Measurements from ENCODE around the gene SRSF8. TPM values are rescaled to one million over a fixed set of nuclear protein-coding genes. Genes with fewer than 3 reads are reported as not detected.
A peak's percentile ranks its signal among the peaks of the same experiment; 100 is the strongest.

Gene SRSF8
- polyA plus RNA-seq, 1 of the 3 experiments (the other 2 are of a cell fraction): 25.4 TPM

GRCh38 chr11:95095858-95096587 is 29.3 kb downstream of the SRSF8 start (continued):
- TF ChIP-seq FOSL2 (IDR thresholded peaks at IDR 0.05; ENCODE audit: borderline replicate concordance, low read depth): peak; percentile 29; the same call in 1 of the 2 replicates

- Histone ChIP-seq H3K27me3 (ENCODE audit: insufficient read depth) (no peaks in the 10 kb centered on the region), H3K27ac (ENCODE audit: low read depth in 2 of 2, low read length in 1 of 2) (no peak overlapping the region), H3F3A (replicated peaks; ENCODE audit: insufficient read depth) (peaks cover 19% of the 10 kb centered on the region), H2AFZ (ENCODE audit: low read depth) (no peak overlapping the region), H3K9ac (no peak overlapping the region), H3K9me2 (no peaks in the 10 kb centered on the region), H3K4me2 (no peak overlapping the region), H3K79me2 (ENCODE audit: insufficient read depth) (no peaks in the 10 kb centered on the region; the same call in 1 of the 2 replicates), H3K36me3 (replicated peaks in 1 of 2; ENCODE audit: control insufficient read depth in 1 of 2, insufficient read depth in 2 of 2, low read length in 1 of 2) (no peaks in the 10 kb centered on the region), H3K9me3 (no peaks in the 10 kb centered on the region), H3K4me3 (ENCODE audit: low read depth in 2 of 2, low read length in 1 of 2) (no peak overlapping the region), H4K20me1 (ENCODE audit: insufficient read depth) (no peaks in the 10 kb centered on the region), H3K4me1 (ENCODE audit: control insufficient read depth in 1 of 2, insufficient read depth in 2 of 2, low read depth in 1 of 2, low read length in 1 of 2) (peaks cover 0 to 30% of the 10 kb centered on the region in 2 experiments; a peak in 2 of 4 replicates)
- CTCF ChIA-PET: no interaction called here
- POLR2A ChIA-PET: no interaction called here
- DNase-seq: no peak
- 67% methylated on average over 3 of the region's 3 CpGs for WGBS (ENCODE audit: low lambda C conversion rate)
- TF ChIP-seq PBX3 (IDR thresholded peaks at IDR 0.05) (no peak), TEAD4 (IDR thresholded peaks at IDR 0.05; ENCODE audit: borderline replicate concordance, insufficient read depth) (no peak), FOXJ3 (CRISPR knock-in tag; IDR thresholded peaks at IDR 0.05) (no peak), CHD2 (IDR thresholded peaks at IDR 0.05; ENCODE audit: low read length, partially characterized antibody) (no peak), RFX5 (IDR thresholded peaks at IDR 0.05; ENCODE audit: low read length) (no peak), SIN3A (IDR thresholded peaks at IDR 0.05; ENCODE audit: borderline replicate concordance, low read depth, low read length) (no peak), NRF1 (IDR thresholded peaks at IDR 0.05; ENCODE audit: low read depth, low read length) (no peak)
Measured at GRCh38 chr11:95097209-95097608, 30.5 kb downstream of the SRSF8 start.

- TF ChIP-seq ZBTB33 (IDR thresholded peaks at IDR 0.05; ENCODE audit: borderline replicate concordance, low read depth) (no peak), JUND (IDR thresholded peaks at IDR 0.05) (no peak), RAD21 (IDR thresholded peaks at IDR 0.05; ENCODE audit: low read length) (no peak), RXRA (IDR thresholded peaks at IDR 0.05; ENCODE audit: borderline replicate concordance, low read depth) (no peak), FOSL2 (IDR thresholded peaks at IDR 0.05; ENCODE audit: borderline replicate concordance, low read depth) (no peak), USF2 (IDR thresholded peaks at IDR 0.05; ENCODE audit: borderline replicate concordance, low read depth, low read length) (no peak), FOXJ3 (CRISPR knock-in tag; IDR thresholded peaks at IDR 0.05) (no peak), NFIC (IDR thresholded peaks at IDR 0.05; ENCODE audit: borderline replicate concordance) (no peak)
- H3K9me2 ChIP-seq: no peaks in the 10 kb centered on the region
- H2AFZ ChIP-seq (ENCODE audit: low read depth): no peak overlapping the region
- ChIA-PET CTCF (interaction anchor here (0.6 to 1.3 kb wide), 2 partner anchors 9 to 426 kb away, joined by 3 to 5 read pairs; no protein-coding TSS in a partner anchor), POLR2A (no interaction called here)
- H3K9me3 ChIP-seq: no peaks in the 10 kb centered on the region
- H3K36me3 ChIP-seq (replicated peaks in 1 of 2; ENCODE audit: control insufficient read depth in 1 of 2, insufficient read depth in 2 of 2, low read length in 1 of 2): no peaks in the 10 kb centered on the region
- no peak overlapping the region for H3K27ac ChIP-seq (ENCODE audit: low read depth in 2 of 2, low read length in 1 of 2)
- no peak overlapping the region for H3K4me3 ChIP-seq (ENCODE audit: low read depth in 2 of 2, low read length in 1 of 2)
- H3K4me2 ChIP-seq: no peak overlapping the region
- H3K79me2 ChIP-seq (ENCODE audit: insufficient read depth): no peaks in the 10 kb centered on the region; the same call in 1 of the 2 replicates
- peaks cover 11% of the 10 kb centered on the region for H3F3A ChIP-seq (replicated peaks; ENCODE audit: insufficient read depth)
- H3K9ac ChIP-seq: no peak overlapping the region
- no peaks in the 10 kb centered on the region for H4K20me1 ChIP-seq (ENCODE audit: insufficient read depth)
- H3K27me3 ChIP-seq (ENCODE audit: insufficient read depth): no peaks in the 10 kb centered on the region
- no peak for DNase-seq
- H3K4me1 ChIP-seq (ENCODE audit: control insufficient read depth in 1 of 2, insufficient read depth in 2 of 2, low read depth in 1 of 2, low read length in 1 of 2): peaks cover 0 to 16% of the 10 kb centered on the region in 2 experiments; a peak in 2 of 4 replicates
- WGBS (ENCODE audit: low lambda C conversion rate): 82% methylated on average over 3 of the region's 3 CpGs
Measured at GRCh38 chr11:95098826-95099225, 32.1 kb downstream of the SRSF8 start.

All from SK-N-SH (cell line).